ENCODE data around the gene OSMR. TPM values are rescaled to one million over a fixed set of nuclear protein-coding genes. Genes with fewer than 3 reads are reported as not detected.
A peak's percentile ranks its signal among the peaks of the same experiment; 100 is the strongest.

OSMR gene
- total RNA-seq, 6 donors from 2014 or later: 52.9 to 123 (median 72.2) TPM

DNA sequence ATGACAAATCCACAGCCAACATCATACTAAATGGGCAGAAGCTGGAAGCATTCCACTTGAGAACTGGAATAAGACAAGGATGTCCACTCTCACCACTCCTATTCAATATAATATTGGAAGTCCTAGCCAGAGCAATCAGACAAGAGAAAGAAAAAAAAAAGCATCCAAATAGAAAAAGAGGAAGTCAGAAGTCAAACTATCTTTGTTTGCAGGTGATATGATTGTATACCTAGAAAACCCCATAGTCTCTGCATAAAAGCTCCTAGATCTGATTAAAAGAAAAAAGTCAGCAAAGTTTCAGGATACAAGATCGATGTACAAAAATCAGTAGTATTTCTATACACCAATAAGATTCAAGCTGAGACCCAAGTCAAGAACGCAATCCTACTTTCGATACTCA lies 66.1 kb downstream of the OSMR start:
- no peak for ATAC-seq (ENCODE audit: low FRiP score in 2 of 2)
- TF ChIP-seq, protein P1, sequence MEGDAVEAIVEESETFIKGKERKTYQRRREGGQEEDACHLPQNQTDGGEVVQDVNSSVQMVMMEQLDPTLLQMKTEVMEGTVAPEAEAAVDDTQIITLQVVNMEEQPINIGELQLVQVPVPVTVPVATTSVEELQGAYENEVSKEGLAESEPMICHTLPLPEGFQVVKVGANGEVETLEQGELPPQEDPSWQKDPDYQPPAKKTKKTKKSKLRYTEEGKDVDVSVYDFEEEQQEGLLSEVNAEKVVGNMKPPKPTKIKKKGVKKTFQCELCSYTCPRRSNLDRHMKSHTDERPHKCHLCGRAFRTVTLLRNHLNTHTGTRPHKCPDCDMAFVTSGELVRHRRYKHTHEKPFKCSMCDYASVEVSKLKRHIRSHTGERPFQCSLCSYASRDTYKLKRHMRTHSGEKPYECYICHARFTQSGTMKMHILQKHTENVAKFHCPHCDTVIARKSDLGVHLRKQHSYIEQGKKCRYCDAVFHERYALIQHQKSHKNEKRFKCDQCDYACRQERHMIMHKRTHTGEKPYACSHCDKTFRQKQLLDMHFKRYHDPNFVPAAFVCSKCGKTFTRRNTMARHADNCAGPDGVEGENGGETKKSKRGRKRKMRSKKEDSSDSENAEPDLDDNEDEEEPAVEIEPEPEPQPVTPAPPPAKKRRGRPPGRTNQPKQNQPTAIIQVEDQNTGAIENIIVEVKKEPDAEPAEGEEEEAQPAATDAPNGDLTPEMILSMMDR (IDR thresholded peaks at IDR 0.05): no peak
- TF ChIP-seq POLR2A (IDR thresholded peaks at IDR 0.05) (no peak), EP300 (IDR thresholded peaks at IDR 0.05) (no peak), POLR2AphosphoS5 (IDR thresholded peaks at IDR 0.05) (no peak)
- Histone ChIP-seq H3K4me1 (no peaks in the 10 kb centered on the region), H3K4me3 (no peak overlapping the region), H3K27ac (no peak overlapping the region), H3K9me3 (no peaks in the 10 kb centered on the region), H3K36me3 (peaks cover 4 to 41% (median 18%) of the 10 kb centered on the region in 4 donors), H3K27me3 (no peaks in the 10 kb centered on the region)
- WGBS, 2 donors: 95 to 97% methylated on average over 3 of the region's 3 CpGs
- DNase-seq: no peak

DNA sequence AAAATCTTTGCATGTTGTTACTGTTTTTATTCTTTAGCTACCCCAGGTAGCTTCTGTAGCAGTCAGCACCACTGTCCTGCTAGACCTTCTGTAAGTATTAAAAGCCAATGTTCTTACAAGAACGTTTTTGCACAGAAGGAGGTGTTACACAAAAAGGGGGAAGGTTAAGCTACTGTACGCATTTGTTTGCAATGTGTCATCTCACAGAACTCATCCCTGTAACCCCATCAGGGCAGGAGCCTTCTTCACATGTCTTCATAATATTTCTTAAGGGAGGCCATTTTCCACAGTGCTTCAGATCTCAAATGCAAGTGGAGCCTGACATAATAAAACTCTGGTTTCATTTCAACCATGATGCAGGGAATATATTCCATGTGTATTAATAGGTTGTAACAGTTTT lies 67.9 kb downstream of the OSMR start:
- ATAC-seq (ENCODE audit: low FRiP score in 2 of 2) (no peak), DNase-seq (no peak)
- no peaks in the 10 kb centered on the region for H3K27me3 ChIP-seq
- H3K4me3 ChIP-seq: no peak overlapping the region
- TF ChIP-seq, protein P1 (IDR thresholded peaks at IDR 0.05): no peak
- TF ChIP-seq POLR2A (IDR thresholded peaks at IDR 0.05): no peak
- no peak for TF ChIP-seq EP300 (IDR thresholded peaks at IDR 0.05)
- TF ChIP-seq POLR2AphosphoS5 (IDR thresholded peaks at IDR 0.05): no peak
- WGBS, 2 donors: 70 to 75% methylated on average over 2 of the region's 2 CpGs
- no peaks in the 10 kb centered on the region for H3K4me1 ChIP-seq
- no peak overlapping the region for H3K27ac ChIP-seq
- H3K36me3 ChIP-seq: peaks cover 1 to 41% (median 19%) of the 10 kb centered on the region in 4 donors
- no peaks in the 10 kb centered on the region for H3K9me3 ChIP-seq

DNA sequence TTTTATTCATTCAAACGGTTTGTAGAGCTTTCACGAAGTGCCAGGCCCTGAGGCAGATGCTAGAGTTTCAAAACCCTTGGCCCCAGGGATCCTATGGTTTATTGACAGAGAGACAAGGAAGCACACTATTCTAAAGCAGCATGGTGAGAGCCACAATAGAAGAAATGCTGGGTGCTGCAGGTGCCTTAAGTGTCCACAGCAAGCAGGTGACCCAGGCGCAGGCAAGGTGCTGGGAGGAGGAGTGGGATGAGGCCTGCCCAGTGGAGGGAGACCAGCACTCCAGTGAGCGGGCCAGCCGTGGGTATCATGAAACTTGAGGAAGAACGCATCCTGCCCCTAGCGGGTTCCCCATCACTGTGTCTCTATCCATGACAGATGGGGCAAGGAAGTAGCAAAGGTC lies 71.0 kb downstream of the OSMR start:
- peaks cover 0 to 55% (median 24%) of the 10 kb centered on the region in 4 donors for H3K36me3 ChIP-seq
- WGBS, 2 donors: 70 to 78% methylated on average over 7 of the region's 7 CpGs
- ATAC-seq (ENCODE audit: low FRiP score in 2 of 2) (peak in 1 of 2 donors; percentile 31), DNase-seq (no peak)
- H3K4me3 ChIP-seq: no peak overlapping the region
- H3K4me1 ChIP-seq: no peaks in the 10 kb centered on the region
- TF ChIP-seq POLR2A (IDR thresholded peaks at IDR 0.05) (no peak), EP300 (IDR thresholded peaks at IDR 0.05) (no peak), POLR2AphosphoS5 (IDR thresholded peaks at IDR 0.05) (no peak)
- TF ChIP-seq, protein P1 (IDR thresholded peaks at IDR 0.05): no peak
- no peaks in the 10 kb centered on the region for H3K9me3 ChIP-seq
- no peaks in the 10 kb centered on the region for H3K27me3 ChIP-seq
- no peak overlapping the region for H3K27ac ChIP-seq

DNA sequence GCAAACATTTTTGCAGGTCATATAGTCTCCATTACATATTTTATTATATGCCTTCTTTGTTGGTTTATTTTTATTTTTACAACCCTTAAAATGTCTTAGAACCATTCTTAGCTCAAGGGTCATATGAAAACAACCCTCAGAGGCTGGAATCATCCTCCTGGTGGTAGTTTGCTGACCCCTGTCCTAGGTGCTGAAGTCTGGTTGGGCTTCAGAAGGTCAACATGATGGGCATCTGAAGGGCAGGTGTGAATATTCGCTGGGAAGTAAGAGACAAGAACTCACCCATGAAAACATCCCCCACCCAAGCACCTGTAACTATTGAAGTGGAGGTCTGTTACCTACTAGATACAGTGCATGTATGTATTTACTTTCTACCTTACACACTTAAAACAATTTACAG lies 75.4 kb downstream of the OSMR start:
- Histone ChIP-seq H3K27me3 (no peaks in the 10 kb centered on the region), H3K4me1 (peaks cover 0 to 5% (median 0%) of the 10 kb centered on the region in 4 donors), H3K36me3 (peaks cover 3 to 95% (median 38%) of the 10 kb centered on the region in 4 donors), H3K9me3 (no peaks in the 10 kb centered on the region), H3K27ac (no peak overlapping the region), H3K4me3 (no peak overlapping the region)
- no peak for DNase-seq
- 73 to 100% methylated on average over 1 of the region's 1 CpG for WGBS, 2 donors
- TF ChIP-seq, protein P1 (IDR thresholded peaks at IDR 0.05): no peak
- no peak for TF ChIP-seq POLR2A (IDR thresholded peaks at IDR 0.05)
- no peak for TF ChIP-seq EP300 (IDR thresholded peaks at IDR 0.05)
- TF ChIP-seq POLR2AphosphoS5 (IDR thresholded peaks at IDR 0.05): no peak
- no peak for ATAC-seq (ENCODE audit: low FRiP score in 2 of 2)

DNA sequence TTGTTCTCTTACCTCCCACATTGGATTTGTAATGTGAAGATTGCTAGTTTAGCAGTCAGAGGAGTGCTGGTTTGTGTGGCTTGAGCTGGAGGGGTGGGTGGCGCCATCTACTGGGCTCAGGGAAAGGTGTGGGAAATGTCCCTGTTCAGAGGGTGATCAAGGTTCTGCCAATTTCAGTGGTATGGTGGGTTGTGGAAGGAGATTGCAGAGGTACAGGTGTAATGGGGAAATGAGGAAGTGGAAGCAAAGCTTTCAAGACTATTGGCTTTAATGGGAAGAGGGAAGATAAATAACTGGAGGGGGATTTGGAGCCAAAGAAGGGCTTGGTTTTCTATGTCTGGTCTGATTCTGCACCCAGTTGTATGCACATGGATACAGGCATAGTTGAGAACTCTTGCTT lies 76.4 kb downstream of the OSMR start:
- Histone ChIP-seq H3K4me1 (peaks cover 0 to 5% (median 0%) of the 10 kb centered on the region in 4 donors), H3K4me3 (no peak overlapping the region), H3K27ac (no peak overlapping the region), H3K36me3 (peaks cover 3 to 97% (median 43%) of the 10 kb centered on the region in 4 donors), H3K27me3 (no peaks in the 10 kb centered on the region), H3K9me3 (no peaks in the 10 kb centered on the region)
- no peak for TF ChIP-seq EP300 (IDR thresholded peaks at IDR 0.05)
- TF ChIP-seq POLR2A (IDR thresholded peaks at IDR 0.05): no peak
- TF ChIP-seq, protein P1 (IDR thresholded peaks at IDR 0.05): peak; percentile 34 to 70 (median 62)
- ATAC-seq (ENCODE audit: low FRiP score in 2 of 2) (peak; percentile 68 to 79), DNase-seq (peak in 1 of 2 donors; percentile 57)
- 19% methylated on average over 1 of the region's 1 CpG for WGBS, 2 donors

Data from upper lobe of left lung (tissue), 6 donors.